GM18511 (cell line): ENCODE results near the gene SCAMP1.
"Not testable (repeated sequence)": the region's sequence is repeated elsewhere in the genome, so short reads cannot be mapped to it uniquely, and the experiment has no call there.

Source experiments
- ATAC-seq: cut with Tn5 transposase; IDR thresholded peaks from one replicate; pipeline ENCODE4 v1.9.1; 2021; ENCODE audit warnings: mild to moderate bottlenecking, moderate library complexity; ENCODE audit not compliant: unreplicated experiment

SCAMP1 gene

GRCh38 chr5:78360924-78361630, 660 bp downstream of the SCAMP1 start:
- ATAC-seq, result peak; percentile 56

GRCh38 chr5:78361631-78361993, 1.2 kb downstream of the SCAMP1 start:
- no peak for ATAC-seq

- ATAC-seq, result no peak
These were observed 1.8 kb downstream of the SCAMP1 start for GRCh38 chr5:78362220-78362619.

GRCh38 chr5:78364005-78364404, 3.6 kb downstream of the SCAMP1 start:
- ATAC-seq, result no peak

GRCh38 chr5:78367318-78367991, 7.0 kb downstream of the SCAMP1 start:
- ATAC-seq, result no peak

GRCh38 chr5:78369680-78370079, 9.3 kb downstream of the SCAMP1 start:
- ATAC-seq, result no peak

- ATAC-seq, result no peak
These were observed 12.8 kb downstream of the SCAMP1 start for GRCh38 chr5:78373231-78373630.

GRCh38 chr5:78376315-78376714, 15.9 kb downstream of the SCAMP1 start:
- no peak for ATAC-seq

GRCh38 chr5:78377056-78377717, 16.8 kb downstream of the SCAMP1 start:
- ATAC-seq, result no peak

GRCh38 chr5:78377718-78378105, 17.3 kb downstream of the SCAMP1 start:
- no peak for ATAC-seq

GRCh38 chr5:78387468-78388153, 27.2 kb downstream of the SCAMP1 start:
- no peak for ATAC-seq

- ATAC-seq, result not testable (repeated sequence)
These were observed 30.9 kb downstream of the SCAMP1 start for GRCh38 chr5:78391357-78391756.

- no peak for ATAC-seq
These were observed 37.4 kb downstream of the SCAMP1 start for GRCh38 chr5:78397831-78398230.

- no peak for ATAC-seq
These were observed 38.7 kb downstream of the SCAMP1 start for GRCh38 chr5:78399116-78399515.

GRCh38 chr5:78404682-78405293, 44.4 kb downstream of the SCAMP1 start:
- no peak for ATAC-seq

GRCh38 chr5:78405829-78406750, 45.7 kb downstream of the SCAMP1 start:
- ATAC-seq, result peak; percentile 72

- no peak for ATAC-seq
These were observed 47.0 kb downstream of the SCAMP1 start for GRCh38 chr5:78407458-78407857.

- ATAC-seq, result no peak
These were observed 51.2 kb downstream of the SCAMP1 start for GRCh38 chr5:78411586-78411985.

- no peak for ATAC-seq
These were observed 56.4 kb downstream of the SCAMP1 start for GRCh38 chr5:78416677-78417425.
